Right cardiac atrium (tissue), 5 donors: Measurements from ENCODE around the gene AMY1A. TPM values are rescaled to one million over a fixed set of nuclear protein-coding genes. Genes with fewer than 3 reads are reported as not detected.
"Not testable (repeated sequence)": the region's sequence is repeated elsewhere in the genome, so short reads cannot be mapped to it uniquely, and the experiment has no call there.

ENCODE experiments used
- ATAC-seq, 2 donors: fragments of 200-7000 bp; cut with Tn5 transposase; one replicate each; pipeline versions ENCODE4 v1.8.0 to v1.9.1; 2020; ENCODE audit warnings: moderate library complexity in 2 of 2, mild to moderate bottlenecking in 1 of 2
- DNase-seq, 3 donors: peaks; one replicate each; pipeline ENCODE4 v3.0.0-alpha.2; 2020
- H3K27ac ChIP-seq: one replicate; pipeline ENCODE4 v1.5.1; 2013; ENCODE audit warnings: mild to moderate bottlenecking, low read length, control low read depth, moderate library complexity
- H3K27me3 ChIP-seq: one replicate; pipeline ENCODE4 v1.6.1; 2013; ENCODE audit not compliant: control insufficient read depth, insufficient read depth
- H3K4me1 ChIP-seq: one replicate; pipeline ENCODE4 v1.6.1; 2013; ENCODE audit warnings: low read length; ENCODE audit not compliant: control insufficient read depth, insufficient read depth
- H3K4me3 ChIP-seq: one replicate; pipeline ENCODE4 v1.5.1; 2013; ENCODE audit warnings: low read length, control low read depth
- H3K9me3 ChIP-seq: one replicate; pipeline ENCODE4 v1.6.1; 2013; ENCODE audit warnings: low read length; ENCODE audit not compliant: control insufficient read depth
- WGBS: extraction: QIAGEN DNeasy Blood & Tissue Kit; methylation state at CpG from one replicate; pipeline ENCODE4 v1.1.7; 2013; 5-methylcytosine and 5-hydroxymethylcytosine counted together
- intact Hi-C, 4 donors: fragments of 100-400 bp; cut with DNase I; formaldehyde crosslinking; loops; one replicate each; pipeline versions ENCODE4 v1.11.0 to v1.14.0; 2022 to 2023
- polyA plus RNA-seq: library from polyadenylated mRNA; stranded (reverse); fragments of 200-250 nt; gene quantifications from one replicate; pipeline ENCODE4 v1.2.3, GENCODE V29; 2013
- total RNA-seq, 4 donors: library from RNA; stranded (reverse); fragmentation: NEBNext Ultra II Directional; extraction: Animal tissue kit (Norgen Biotek cat#: 25700); gene quantifications; one replicate each; pipeline ENCODE4 v1.2.1, GENCODE V29; 2021
- donor health status: healthy with polysubstance abuse.
- donor health status: DM: no; HTN: yes; CAD: no.
- donor health status: DM: no; HTN: no; CAD: no.
- donor health status: DM: no; HTN: yes; CAD: no; lungs with severe emphysema.
- donor health status: DM: yes; HTN: yes; CAD: no.

Gene AMY1A
- total and polyA plus RNA-seq, 5 donors, result not detected

DNA sequence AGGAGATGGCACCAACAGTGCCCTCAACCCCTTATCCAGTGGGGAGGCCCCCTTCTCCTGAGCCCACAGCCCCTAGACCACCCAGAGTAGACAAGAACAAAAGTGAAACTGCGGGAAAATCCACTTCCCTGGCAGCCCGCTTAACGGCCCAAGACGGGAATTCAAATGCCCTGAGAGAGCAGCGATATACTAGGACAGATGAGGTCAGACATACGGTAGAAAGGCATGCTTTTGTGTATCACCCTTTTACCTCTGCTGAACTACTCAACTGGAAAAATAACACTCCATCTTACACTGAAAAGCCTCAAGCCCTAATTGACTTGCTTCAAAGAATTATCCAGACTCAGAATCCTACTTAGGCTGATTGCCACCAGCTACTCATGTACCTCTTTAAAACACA lies 41.9 kb downstream of the AMY1A start:
- no CpG with 5 or more reads among the region's 6 CpGs for WGBS

DNA sequence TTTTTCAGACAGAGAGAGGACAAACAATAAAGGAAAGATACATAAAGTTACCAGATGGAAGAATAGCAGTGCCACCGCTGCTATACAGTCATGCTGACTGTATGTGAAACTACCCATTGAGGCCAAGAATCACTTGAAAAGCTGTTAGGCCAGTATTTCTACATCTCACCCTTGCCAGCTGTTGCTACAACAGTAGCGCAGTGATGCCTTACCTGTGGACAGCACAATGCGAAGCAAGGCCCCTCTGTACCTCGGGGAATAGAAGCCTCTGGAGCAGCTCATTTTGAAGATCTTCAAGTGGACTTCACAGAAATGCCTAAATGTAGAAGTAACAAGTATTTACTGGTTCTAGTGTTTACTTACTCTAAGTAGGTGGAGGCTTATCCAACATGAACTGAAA lies 45.1 kb downstream of the AMY1A start:
- WGBS, result no CpG with 5 or more reads among the region's 4 CpGs
- H3K27me3 ChIP-seq, H3K9me3 ChIP-seq, H3K27ac ChIP-seq, H3K4me3 ChIP-seq, intact Hi-C loops, DNase-seq, H3K4me1 ChIP-seq, ATAC-seq: not testable (repeated sequence)

More for the DNA sequence above, 41.9 kb downstream of the AMY1A start:
- H3K4me3 ChIP-seq, ATAC-seq, H3K9me3 ChIP-seq, H3K27me3 ChIP-seq, H3K4me1 ChIP-seq, DNase-seq, H3K27ac ChIP-seq, intact Hi-C loops: not testable (repeated sequence)

DNA sequence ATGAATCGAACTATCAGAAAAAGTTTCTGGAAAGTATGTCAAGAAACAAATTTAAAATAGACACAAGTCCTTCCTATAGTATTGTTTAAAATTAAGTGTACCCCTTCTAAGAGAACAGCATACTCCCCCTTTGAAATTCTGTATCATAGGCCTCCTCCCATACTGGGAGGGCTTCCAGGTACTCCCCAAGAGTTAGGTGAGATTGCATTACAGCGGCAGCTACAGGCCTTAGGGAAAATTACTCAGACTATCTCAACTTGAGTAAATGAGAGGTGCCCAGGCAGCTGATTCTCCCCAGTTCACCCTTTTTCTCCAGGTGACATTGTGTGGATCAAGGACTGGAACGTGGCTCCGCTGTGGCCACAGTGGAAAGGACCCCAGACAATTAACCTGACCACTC lies 45.7 kb downstream of the AMY1A start:
- intact Hi-C loops, H3K4me1 ChIP-seq, ATAC-seq, H3K9me3 ChIP-seq, H3K27ac ChIP-seq, DNase-seq, H3K4me3 ChIP-seq, H3K27me3 ChIP-seq: not testable (repeated sequence)
- WGBS, result no CpG with 5 or more reads among the region's 4 CpGs

DNA sequence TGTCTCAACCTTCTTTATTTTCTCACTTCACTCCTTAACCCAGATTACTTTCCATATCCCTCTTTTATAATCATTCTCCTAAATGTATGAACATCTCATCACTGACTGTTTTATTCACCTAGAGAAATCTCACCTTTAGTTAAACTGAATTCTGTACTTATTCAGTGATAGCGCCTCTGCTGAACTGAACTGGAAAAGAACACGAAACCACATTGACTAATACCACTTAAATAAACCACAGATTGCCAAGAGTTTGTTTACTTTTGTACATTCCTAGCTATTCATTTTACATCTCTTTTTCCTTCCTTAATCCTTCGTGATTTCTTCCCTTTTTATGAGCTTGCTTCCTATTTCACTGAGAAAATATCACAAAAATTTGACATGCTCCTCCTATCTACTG lies 52.1 kb downstream of the AMY1A start:
- intact Hi-C loops, H3K4me1 ChIP-seq, ATAC-seq, DNase-seq, H3K27ac ChIP-seq, H3K27me3 ChIP-seq, H3K4me3 ChIP-seq, H3K9me3 ChIP-seq: not testable (repeated sequence)
- WGBS, result no CpG with 5 or more reads among the region's 3 CpGs

DNA sequence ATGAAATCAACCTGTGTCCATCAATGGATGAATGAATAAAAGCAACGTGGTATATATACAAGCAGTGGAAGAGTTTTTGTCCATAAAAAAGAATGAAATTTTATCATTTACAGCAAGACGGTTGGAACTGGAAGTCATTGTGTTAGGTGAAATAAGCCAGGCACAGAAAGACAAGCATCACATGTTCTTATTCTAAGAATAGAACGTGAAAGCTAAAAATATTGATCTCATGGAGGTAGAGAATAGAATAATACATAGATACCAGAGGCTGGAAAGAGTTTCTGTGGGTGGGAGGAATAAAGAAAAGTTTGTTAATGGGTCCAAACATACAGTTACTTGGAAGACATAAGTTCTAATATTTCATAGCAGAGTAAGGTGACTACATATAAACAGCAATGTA lies 54.8 kb downstream of the AMY1A start:
- no CpG with 5 or more reads among the region's 3 CpGs for WGBS
- H3K4me3 ChIP-seq, H3K27me3 ChIP-seq, H3K27ac ChIP-seq, intact Hi-C loops, DNase-seq, ATAC-seq, H3K4me1 ChIP-seq, H3K9me3 ChIP-seq: not testable (repeated sequence)

Other genes with a start within 250 kb of the AMY1A start
- gene RNPC3, start 130.1 kb upstream of the AMY1A start, total RNA-seq, result 10 to 100 TPM; 23.9 to 31.7 (median 27.0) TPM
- 26.9 TPM for gene RNPC3, start 130.1 kb upstream of the AMY1A start, polyA plus RNA-seq
- gene AMY2B, start 84.2 kb upstream of the AMY1A start, total RNA-seq, result 10 to 100 TPM; 27.4 to 43.7 (median 37.4) TPM
- 20.8 TPM for gene AMY2B, start 84.2 kb upstream of the AMY1A start, polyA plus RNA-seq
- gene AMY2A, start 38.3 kb upstream of the AMY1A start, total RNA-seq, result under 1 TPM in 1 of 4 donors, not detected in 3; 0.36 TPM
- gene AMY2A, start 38.3 kb upstream of the AMY1A start, polyA plus RNA-seq, result not detected
- not detected for gene AMY1B, start 40.5 kb downstream of the AMY1A start, total RNA-seq
- gene AMY1B, start 40.5 kb downstream of the AMY1A start, polyA plus RNA-seq, result not detected
- not detected for gene AMY1C, start 94.1 kb downstream of the AMY1A start, total RNA-seq
- gene AMY1C, start 94.1 kb downstream of the AMY1A start, polyA plus RNA-seq, result not detected